ENCODE measurements around the gene DPP8. TPM values are rescaled to one million over a fixed set of nuclear protein-coding genes. Genes with fewer than 3 reads are reported as not detected.

The DPP8 gene
- polyA plus RNA-seq, 1 donor from 2014 or later, result 18.6 TPM

GRCh38 chr15:65470866-65471265 lies 46.6 kb downstream of the DPP8 start:
- Histone ChIP-seq H3K4me2 (ENCODE audit: low read length) (no peak overlapping the region), H3K36me3 (ENCODE audit: insufficient read depth, low read length) (no peaks in the 10 kb centered on the region), H3K9ac (ENCODE audit: low read length) (no peak overlapping the region), H3K79me2 (replicated peaks; ENCODE audit: insufficient read depth, low read length) (no peaks in the 10 kb centered on the region), H4K20me1 (ENCODE audit: insufficient read depth) (no peaks in the 10 kb centered on the region), H2AFZ (ENCODE audit: low read depth, low read length) (no peak overlapping the region), H3K4me3 (ENCODE audit: low read length) (no peak overlapping the region), H3K9me3 (ENCODE audit: low read length) (no peaks in the 10 kb centered on the region), H3F3A (ENCODE audit: insufficient read depth, low read length, poor library complexity, severe bottlenecking) (no peaks in the 10 kb centered on the region), H3K27ac (ENCODE audit: low read length) (no peak overlapping the region), H3K27me3 (ENCODE audit: insufficient read depth, low read depth, low read length) (no peaks in the 10 kb centered on the region), H3K9me2 (ENCODE audit: insufficient read depth, low read length) (no peaks in the 10 kb centered on the region)
- TF ChIP-seq REST (IDR thresholded peaks at IDR 0.05; ENCODE audit: borderline replicate concordance) (no peak), MXI1 (conservative IDR thresholded peaks at IDR 0.05; ENCODE audit: poor library complexity, severe bottlenecking) (no peak), POLR2AphosphoS5 (IDR thresholded peaks at IDR 0.05) (no peak), CTCF (IDR thresholded peaks at IDR 0.05; ENCODE audit: poor library complexity, severe bottlenecking) (no peak), EP300 (conservative IDR thresholded peaks at IDR 0.05; ENCODE audit: poor library complexity, severe bottlenecking) (no peak), SMC3 (conservative IDR thresholded peaks at IDR 0.05; ENCODE audit: poor library complexity) (no peak), TAF1 (IDR thresholded peaks at IDR 0.05; ENCODE audit: low read depth) (no peak), RAD21 (conservative IDR thresholded peaks at IDR 0.05) (no peak), EZH2 (IDR thresholded peaks at IDR 0.05; ENCODE audit: borderline replicate concordance, insufficient read depth, low read length, poor library complexity, severe bottlenecking) (no peak)

- no peak overlapping the region for H2AFZ ChIP-seq (ENCODE audit: low read depth, low read length)
- H3K9ac ChIP-seq (ENCODE audit: low read length), result no peak overlapping the region
- TF ChIP-seq POLR2AphosphoS5 (IDR thresholded peaks at IDR 0.05), result no peak
- no peak for TF ChIP-seq TAF1 (IDR thresholded peaks at IDR 0.05; ENCODE audit: low read depth)
- no peak for TF ChIP-seq CTCF (IDR thresholded peaks at IDR 0.05; ENCODE audit: poor library complexity, severe bottlenecking)
- no peak for TF ChIP-seq SMC3 (conservative IDR thresholded peaks at IDR 0.05; ENCODE audit: poor library complexity)
- no peak for TF ChIP-seq MXI1 (conservative IDR thresholded peaks at IDR 0.05; ENCODE audit: poor library complexity, severe bottlenecking)
- TF ChIP-seq EP300 (conservative IDR thresholded peaks at IDR 0.05; ENCODE audit: poor library complexity, severe bottlenecking), result no peak
- no peak for TF ChIP-seq EZH2 (IDR thresholded peaks at IDR 0.05; ENCODE audit: borderline replicate concordance, insufficient read depth, low read length, poor library complexity, severe bottlenecking)
- TF ChIP-seq REST (IDR thresholded peaks at IDR 0.05; ENCODE audit: borderline replicate concordance), result no peak
- no peak for TF ChIP-seq RAD21 (conservative IDR thresholded peaks at IDR 0.05)
- no peak overlapping the region for H3K4me3 ChIP-seq (ENCODE audit: low read length)
- no peaks in the 10 kb centered on the region for H3K79me2 ChIP-seq (replicated peaks; ENCODE audit: insufficient read depth, low read length)
- H3F3A ChIP-seq (ENCODE audit: insufficient read depth, low read length, poor library complexity, severe bottlenecking), result no peaks in the 10 kb centered on the region
- H3K27me3 ChIP-seq (ENCODE audit: insufficient read depth, low read depth, low read length), result no peaks in the 10 kb centered on the region
- H3K4me2 ChIP-seq (ENCODE audit: low read length), result no peak overlapping the region
- H3K36me3 ChIP-seq (ENCODE audit: insufficient read depth, low read length), result no peaks in the 10 kb centered on the region
- no peaks in the 10 kb centered on the region for H3K9me3 ChIP-seq (ENCODE audit: low read length)
- H3K27ac ChIP-seq (ENCODE audit: low read length), result no peak overlapping the region
- no peaks in the 10 kb centered on the region for H3K9me2 ChIP-seq (ENCODE audit: insufficient read depth, low read length)
- no peaks in the 10 kb centered on the region for H4K20me1 ChIP-seq (ENCODE audit: insufficient read depth)
These were observed 49.1 kb downstream of the DPP8 start for GRCh38 chr15:65468229-65468909.
